ENCODE results near the gene RAB3D.

DNA sequence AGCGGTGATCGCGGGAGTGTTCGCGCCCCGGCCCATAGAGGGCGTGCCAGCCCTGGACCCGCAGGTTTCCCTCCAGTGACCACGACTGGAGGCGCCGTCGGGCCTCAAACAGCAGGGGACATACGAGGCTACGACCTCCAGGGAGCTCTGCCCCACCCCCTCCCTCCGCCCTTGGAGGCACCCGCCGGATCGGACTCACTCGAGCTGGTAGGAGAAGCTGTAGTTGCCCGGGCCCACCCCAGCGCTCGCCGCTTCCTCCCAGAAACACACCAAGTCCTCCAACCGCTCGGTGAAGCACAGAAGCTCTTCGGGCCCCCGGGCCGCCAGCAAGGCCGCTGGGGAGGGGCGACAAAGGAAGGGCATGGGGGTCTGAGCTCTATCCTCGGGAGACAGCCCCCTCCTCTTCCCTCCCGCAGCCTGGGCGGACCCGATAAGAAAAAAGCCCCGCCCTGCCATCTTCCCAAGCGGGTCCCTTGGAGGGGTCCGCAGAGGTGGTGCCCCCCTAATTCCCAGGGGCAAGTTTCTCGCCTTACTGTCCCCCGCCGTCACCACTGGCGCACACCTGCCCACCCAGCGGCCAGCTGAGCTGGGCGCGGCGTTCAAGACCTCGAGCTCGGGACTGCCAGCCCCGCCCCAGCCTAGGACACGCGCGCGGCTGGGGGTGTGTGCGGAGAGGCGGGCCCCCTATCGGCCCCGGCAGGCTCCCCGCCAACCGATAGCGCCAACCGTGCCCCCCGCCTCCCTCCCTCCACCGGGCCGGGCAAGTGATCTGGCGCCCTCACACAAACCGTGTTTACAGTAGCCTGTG lies 43.6 kb upstream of the RAB3D start:
- TF ChIP-seq POLR2AphosphoS5 (IDR thresholded peaks at IDR 0.05; ENCODE audit: low read depth, low read length) (no peak), TAF1 (IDR thresholded peaks at IDR 0.05; ENCODE audit: borderline replicate concordance, low read depth, low read length) (no peak)

All from GM12892 (cell line).